GM12891 (cell line): Measurements from ENCODE around the gene PREX1.
A peak's percentile ranks its signal among the peaks of the same experiment; 100 is the strongest.

Experiments used
- DNase-seq: peaks from one replicate; pipeline ENCODE4 v3.0.0; 2011; ENCODE audit warnings: low spot score; ENCODE audit not compliant: insufficient read length
- FAIRE-seq: peaks from 2 replicates; lab custom pipeline; 2011; peaks lifted over from hg19 to GRCh38; lab: Jason Lieb, UNC
- PAX5 ChIP-seq: IDR thresholded peaks from 2 replicates; pipeline ENCODE4 v1.6.1; 2011; ENCODE audit warnings: low read length, moderate library complexity, mild to moderate bottlenecking; ENCODE audit not compliant: insufficient read depth, severe bottlenecking
- POLR2A ChIP-seq: IDR thresholded peaks from 2 replicates; pipeline ENCODE4 v1.6.1; 2011; ENCODE audit warnings: low read depth, low read length, control low read depth
- POLR2AphosphoS5 ChIP-seq: IDR thresholded peaks from 2 replicates; pipeline ENCODE4 v1.6.1; 2011; ENCODE audit warnings: low read depth, low read length, control low read depth
- POU2F2 ChIP-seq: IDR thresholded peaks from 2 replicates; pipeline ENCODE4 v1.6.1; 2011; ENCODE audit warnings: low read depth, mild to moderate bottlenecking, control low read depth, low read length, moderate library complexity
- SPI1 ChIP-seq: IDR thresholded peaks from 2 replicates; pipeline ENCODE4 v1.6.1; 2011; ENCODE audit warnings: low read depth, low read length, control low read depth
- TAF1 ChIP-seq: IDR thresholded peaks from 2 replicates; pipeline ENCODE4 v1.6.1; 2011; ENCODE audit warnings: low read depth, low read length, control low read depth

PREX1 gene

GRCh38 chr20:48647858-48648257, 179.9 kb downstream of the PREX1 start:
- no peak for FAIRE-seq
- TF ChIP-seq POLR2A (no peak), TAF1 (no peak), SPI1 (no peak), POLR2AphosphoS5 (no peak), PAX5 (no peak), POU2F2 (no peak)
- DNase-seq, result no peak

- FAIRE-seq (no peak), DNase-seq (no peak)
- TF ChIP-seq POLR2AphosphoS5 (no peak), TAF1 (no peak), PAX5 (no peak), POLR2A (no peak), SPI1 (no peak), POU2F2 (no peak)
Observed at GRCh38 chr20:48645666-48646065, 182.1 kb downstream of the PREX1 start.

- DNase-seq (no peak), FAIRE-seq (no peak)
- TF ChIP-seq TAF1 (no peak), POU2F2 (no peak), PAX5 (no peak), SPI1 (no peak), POLR2A (no peak), POLR2AphosphoS5 (no peak)
Observed at GRCh38 chr20:48644286-48644828, 183.4 kb downstream of the PREX1 start.

- no peak for FAIRE-seq
- TF ChIP-seq POU2F2, result no peak
- no peak for TF ChIP-seq TAF1
- TF ChIP-seq SPI1, result no peak
- TF ChIP-seq POLR2AphosphoS5, result no peak
- TF ChIP-seq POLR2A, result no peak
- TF ChIP-seq PAX5, result no peak
- no peak for DNase-seq
Observed at GRCh38 chr20:48642105-48642880, 185.5 kb downstream of the PREX1 start.

- no peak for DNase-seq
- TF ChIP-seq PAX5, result no peak
- no peak for TF ChIP-seq SPI1
- no peak for TF ChIP-seq TAF1
- no peak for TF ChIP-seq POLR2A
- TF ChIP-seq POU2F2, result no peak
- no peak for TF ChIP-seq POLR2AphosphoS5
- no peak for FAIRE-seq
Observed at GRCh38 chr20:48640871-48641270, 186.9 kb downstream of the PREX1 start.

GRCh38 chr20:48639899-48640298, 187.9 kb downstream of the PREX1 start:
- no peak for DNase-seq
- no peak for TF ChIP-seq TAF1
- TF ChIP-seq POLR2A, result no peak
- FAIRE-seq, result no peak

- TF ChIP-seq POLR2A, result no peak
- no peak for TF ChIP-seq POLR2AphosphoS5
- DNase-seq (no peak), FAIRE-seq (no peak)
Observed at GRCh38 chr20:48638546-48638945, 189.3 kb downstream of the PREX1 start.

GRCh38 chr20:48637461-48637860, 190.3 kb downstream of the PREX1 start:
- TF ChIP-seq POLR2AphosphoS5 (no peak), POLR2A (no peak)
- DNase-seq (no peak), FAIRE-seq (no peak)

GRCh38 chr20:48636301-48636700, 191.5 kb downstream of the PREX1 start:
- no peak for TF ChIP-seq POLR2AphosphoS5
- no peak for TF ChIP-seq POLR2A
- TF ChIP-seq TAF1, result no peak
- TF ChIP-seq POU2F2, result no peak
- no peak for TF ChIP-seq SPI1
- TF ChIP-seq PAX5, result no peak
- DNase-seq (no peak), FAIRE-seq (no peak)

GRCh38 chr20:48635791-48636267, 192.0 kb downstream of the PREX1 start:
- DNase-seq (peak; percentile 86), FAIRE-seq (peak; percentile 80)
- TF ChIP-seq POLR2A (0 out of 2 replicates have a peak, but pooled peaks have one; percentile 7), PAX5 (no peak)

- TF ChIP-seq POLR2A, result peak; percentile 30; the same call in 1 of the 2 replicates
- no peak for TF ChIP-seq TAF1
- TF ChIP-seq POU2F2, result no peak
- no peak for TF ChIP-seq SPI1
- FAIRE-seq (peak; percentile 31), DNase-seq (no peak)
Observed at GRCh38 chr20:48635361-48635760, 192.4 kb downstream of the PREX1 start.
